Limb (tissue), 2 donors: Measurements from ENCODE around the gene CDC42BPG.

Experiments used
- DNase-seq, 2 donors: peaks; one replicate each; pipeline ENCODE4 v3.0.0-alpha.2; 2016; ENCODE audit errors: extremely low spot score in 2 of 2

The CDC42BPG gene

DNA sequence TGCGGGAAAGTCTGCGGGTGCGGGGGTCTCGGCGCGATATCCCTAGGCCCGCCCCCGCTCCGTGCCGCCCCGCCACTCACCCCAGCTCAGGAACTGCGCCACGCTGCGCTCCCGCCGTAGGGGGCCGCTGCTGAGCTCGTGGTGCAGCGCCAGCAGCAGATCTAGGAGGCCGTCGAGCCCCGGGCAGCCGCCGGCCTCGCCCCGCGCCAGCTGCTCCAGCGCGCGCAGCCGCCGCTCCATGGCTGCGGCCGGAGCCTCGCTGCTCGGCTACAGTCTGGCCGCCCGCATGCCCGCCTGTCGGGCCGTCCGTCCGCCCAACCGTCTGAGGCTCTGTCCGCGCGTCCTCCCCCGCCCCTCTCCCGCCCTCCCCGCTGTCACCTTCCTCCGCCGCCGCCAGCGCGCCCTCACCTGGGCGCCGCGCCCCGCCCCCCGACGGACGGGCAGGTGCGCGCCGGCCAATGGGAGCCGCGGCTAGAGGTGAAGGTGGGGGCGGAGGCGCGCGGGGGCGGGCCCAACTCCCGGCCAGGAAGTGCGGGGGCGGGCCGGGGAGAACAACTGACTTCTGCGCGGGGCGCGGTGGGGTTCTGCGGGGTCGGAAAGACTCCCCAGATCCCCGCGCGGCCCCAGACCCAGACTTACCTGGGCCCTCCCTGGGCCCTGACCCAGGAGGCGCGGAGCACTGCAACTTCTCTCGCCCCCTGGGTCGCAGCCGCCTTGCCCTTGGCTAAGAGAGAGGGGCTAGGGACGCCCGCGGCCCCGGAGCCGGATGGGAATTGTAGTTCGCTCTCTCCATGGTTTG lies at the start of gene CDC42BPG:
CDC42BPG (minus strand) TSS at position 324 of the 799 bp plus-strand sequence; CDS start at position 240, 84 bp downstream.
- DNase-seq: peak; percentile 70 to 79

GRCh38 chr11:64893194-64894069 lies 49.0 kb upstream of the CDC42BPG start:
- DNase-seq: no peak

DNA sequence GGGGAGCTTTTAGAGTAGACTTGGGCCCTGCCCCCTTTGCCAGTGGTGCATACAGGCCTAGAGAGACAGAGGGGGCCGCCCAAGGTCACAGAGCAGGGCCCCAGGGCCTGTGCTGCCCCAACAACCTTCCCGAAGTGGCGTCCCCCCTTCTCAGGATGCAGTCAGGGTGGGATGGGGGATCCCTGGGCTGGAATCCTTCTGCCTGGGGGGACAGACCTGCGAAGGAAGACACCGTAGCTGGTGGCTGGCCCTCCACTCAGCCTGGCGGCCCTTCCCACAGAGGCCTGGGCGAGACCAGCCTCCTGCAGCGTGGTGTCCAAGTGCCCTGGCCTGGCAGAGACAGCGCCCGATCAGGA lies 48.4 kb upstream of the CDC42BPG start:
- no peak for DNase-seq

- DNase-seq: no peak
Observed at GRCh38 chr11:64892411-64892831, 48.0 kb upstream of the CDC42BPG start.

DNA sequence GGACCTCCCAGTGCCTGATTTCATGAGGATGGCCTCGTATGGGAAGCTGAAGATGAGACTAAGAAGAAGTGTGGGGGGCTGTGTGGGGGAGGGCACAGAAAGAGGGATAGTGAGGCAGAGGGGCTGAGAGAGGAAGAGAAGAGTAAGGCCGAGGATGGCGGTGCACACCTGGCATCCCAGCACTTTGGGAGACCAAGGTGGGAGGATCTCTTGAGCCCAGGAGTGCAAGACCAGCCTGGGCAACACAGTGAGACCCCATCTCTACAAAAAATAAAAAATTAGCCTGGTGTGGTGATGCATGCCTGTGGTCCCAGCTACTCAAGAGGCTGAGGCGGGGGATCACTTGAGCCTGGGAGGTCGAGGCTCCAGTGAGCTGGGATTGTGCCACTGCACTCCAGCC lies 47.4 kb upstream of the CDC42BPG start:
- no peak for DNase-seq

GRCh38 chr11:64891215-64891848 lies 46.9 kb upstream of the CDC42BPG start:
- no peak for DNase-seq

DNA sequence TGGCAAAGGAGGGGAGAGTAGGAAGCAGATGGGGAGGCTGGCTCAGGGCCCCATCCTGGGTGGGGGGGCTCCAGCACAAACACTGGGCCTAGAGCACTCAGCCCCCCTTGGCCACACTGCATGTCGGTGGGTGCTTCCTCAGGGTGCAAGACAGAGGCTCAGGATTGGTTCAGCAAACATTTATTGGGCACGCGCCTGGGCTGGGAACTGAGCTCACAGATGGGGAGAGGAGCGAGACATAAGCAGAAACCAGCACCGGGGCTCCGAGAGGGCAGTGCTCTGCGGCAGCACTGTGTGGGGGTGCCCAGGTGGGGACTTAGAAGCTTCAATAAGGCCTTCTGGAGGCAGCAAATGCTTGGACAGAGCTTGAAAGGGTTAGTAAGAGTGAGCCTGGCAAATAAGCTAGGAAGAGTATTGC lies 46.1 kb upstream of the CDC42BPG start:
- no peak for DNase-seq

DNA sequence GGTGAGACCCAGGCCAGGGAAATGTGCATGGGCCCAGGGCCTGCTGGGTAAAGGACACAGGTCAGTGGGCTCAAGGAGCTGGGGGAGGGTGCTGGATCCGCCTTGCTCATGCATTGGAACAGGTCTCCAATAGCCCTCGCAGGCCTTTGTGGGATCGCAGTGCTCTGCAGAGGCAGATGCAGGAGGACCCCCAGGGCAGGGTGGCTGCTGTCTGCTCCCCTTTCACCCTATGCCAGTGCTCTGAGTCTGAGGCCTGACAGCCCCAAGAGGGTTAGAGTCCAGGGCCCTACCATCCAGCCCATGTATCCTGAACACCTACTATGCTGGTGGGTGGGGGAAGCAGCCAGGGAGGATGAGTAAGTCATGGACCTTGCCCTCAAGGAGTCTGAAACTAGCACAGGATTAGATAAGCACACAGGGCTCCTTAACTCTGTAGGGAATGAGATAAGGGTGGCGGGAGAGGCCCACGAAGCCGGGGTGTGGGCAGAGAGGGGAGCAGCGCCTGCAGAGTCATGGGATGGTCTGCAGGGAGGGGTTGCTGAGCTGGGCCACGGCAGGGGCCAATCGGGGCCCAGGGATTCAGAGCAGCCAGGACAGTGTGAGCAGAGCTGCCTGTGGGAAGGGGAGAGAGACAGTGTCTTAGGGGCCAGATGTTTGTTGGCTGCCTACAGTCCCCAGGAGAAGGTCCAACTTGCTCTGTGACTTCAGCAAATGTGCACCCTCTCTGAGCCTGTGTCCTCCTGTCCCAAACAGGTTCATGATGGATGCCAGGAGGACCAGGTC lies 44.5 kb upstream of the CDC42BPG start:
- DNase-seq: no peak

DNA sequence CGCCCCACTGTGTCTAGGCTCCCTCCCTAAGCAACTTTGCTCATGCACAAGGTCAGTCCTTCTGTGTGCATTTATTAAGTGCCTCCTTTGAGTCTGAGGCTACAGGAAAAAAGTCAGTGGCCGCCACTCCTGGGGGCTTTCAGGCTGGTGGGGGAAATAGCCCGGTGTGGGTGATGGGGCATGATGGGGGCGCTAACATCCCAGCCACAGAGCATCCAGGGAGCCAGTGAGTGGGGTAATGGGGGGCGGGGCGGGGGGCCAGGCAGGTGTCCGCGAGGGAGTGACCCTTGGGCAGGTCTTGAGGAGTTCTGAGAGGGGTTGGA lies 43.9 kb upstream of the CDC42BPG start:
- no peak for DNase-seq

- DNase-seq: peak; percentile 67 to 91
Observed at GRCh38 chr11:64887757-64888405, 43.4 kb upstream of the CDC42BPG start.

- no peak for DNase-seq
Observed at GRCh38 chr11:64887234-64887756, 42.8 kb upstream of the CDC42BPG start.

DNA sequence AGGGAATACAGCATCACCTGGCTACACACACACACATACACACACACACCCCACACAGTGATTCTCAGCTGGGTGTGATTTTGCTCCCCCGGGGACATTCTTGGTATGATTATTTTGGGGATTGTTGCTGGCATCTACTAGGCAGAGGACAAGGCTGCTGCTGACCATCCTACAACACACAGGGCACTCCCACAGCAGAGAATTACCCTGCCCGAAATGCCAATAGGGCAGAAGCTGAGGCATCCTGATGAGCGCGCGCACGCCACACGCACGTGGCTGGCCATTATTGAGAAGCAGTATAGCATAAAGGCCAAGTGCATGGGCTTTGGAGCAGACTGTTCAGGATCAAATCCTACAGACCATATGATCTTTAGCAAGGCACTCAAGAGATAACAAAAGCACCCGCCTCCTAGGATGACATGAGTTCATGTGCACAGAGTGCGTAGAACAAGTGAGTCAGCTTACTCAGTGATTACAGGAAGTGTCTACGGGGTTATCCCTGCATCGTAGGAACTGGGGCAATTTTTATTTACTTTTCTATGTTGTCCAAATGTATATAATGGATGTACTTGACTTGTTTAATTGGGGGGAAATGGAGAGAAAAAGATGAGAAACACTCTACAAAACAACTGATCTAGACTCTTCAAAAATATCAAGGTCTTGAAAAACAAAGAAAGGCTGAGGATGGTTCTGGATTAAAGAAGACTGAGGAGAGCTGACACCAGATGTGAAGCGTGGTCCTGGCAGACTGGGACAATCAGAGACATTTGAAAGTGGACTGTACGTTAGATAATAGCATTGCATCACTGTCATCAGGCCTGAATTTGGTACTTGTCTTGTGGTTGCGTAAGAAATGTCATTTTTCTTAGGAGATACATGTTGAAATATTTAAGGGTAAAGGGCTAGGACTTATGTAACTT lies 41.2 kb upstream of the CDC42BPG start:
- no peak for DNase-seq

GRCh38 chr11:64884019-64884418 lies 39.6 kb upstream of the CDC42BPG start:
- no peak for DNase-seq

GRCh38 chr11:64883575-64883974 lies 39.1 kb upstream of the CDC42BPG start:
- no peak for DNase-seq

- DNase-seq: no peak
Observed at GRCh38 chr11:64882243-64882642, 37.8 kb upstream of the CDC42BPG start.

- no peak for DNase-seq
Observed at GRCh38 chr11:64881476-64881875, 37.0 kb upstream of the CDC42BPG start.

DNA sequence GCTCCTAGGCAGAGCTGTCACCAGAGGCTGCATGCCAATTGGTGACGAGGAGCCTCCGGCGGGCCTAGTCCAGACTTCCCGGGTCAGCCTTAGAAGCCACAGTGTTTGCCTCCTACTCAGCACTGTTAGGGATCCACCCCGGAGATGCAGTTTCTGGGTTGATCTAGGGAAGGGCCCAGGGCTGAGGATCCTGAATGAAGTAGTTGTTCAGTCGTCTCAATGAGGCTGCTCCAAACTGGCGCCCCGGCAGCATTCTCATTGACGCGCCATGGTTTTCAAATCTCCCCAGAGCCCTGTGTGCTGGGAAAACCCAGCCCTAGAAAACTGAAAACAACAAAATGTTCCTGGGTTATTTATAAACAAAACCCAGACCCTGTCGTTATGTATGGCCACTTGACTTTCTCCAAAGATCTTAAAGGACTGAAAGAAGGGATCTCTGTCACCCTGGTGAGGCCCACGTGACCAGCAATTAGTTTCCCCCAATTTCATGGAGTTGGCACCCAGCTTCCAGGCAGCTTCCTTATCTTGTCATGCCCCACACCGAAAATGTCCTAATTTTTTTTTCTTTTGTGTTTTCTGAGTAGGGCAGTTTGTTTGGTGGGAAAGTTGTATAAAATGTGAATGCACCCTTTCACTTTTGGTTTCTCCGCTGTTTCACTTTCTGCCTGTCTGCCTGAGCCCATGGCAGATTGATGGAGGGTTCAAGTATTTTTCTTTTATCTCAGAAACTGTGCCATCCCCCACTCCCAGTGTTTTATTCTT lies 36.0 kb upstream of the CDC42BPG start:
- DNase-seq: no peak

- DNase-seq: no peak
Observed at GRCh38 chr11:64879244-64879900, 34.9 kb upstream of the CDC42BPG start.
